Skeletal muscle cell (primary cell): ENCODE data around the gene AKR1C3.
"Not testable (repeated sequence)": the region's sequence is repeated elsewhere in the genome, so short reads cannot be mapped to it uniquely, and the experiment has no call there.

Experiments
- DNase-seq: peaks from one replicate; pipeline ENCODE4 v3.0.0-alpha.2; 2010; ENCODE audit warnings: low read depth
- H3K4me3 ChIP-seq: 2 replicates; pipeline ENCODE4 v1.5.1; 2011; ENCODE audit warnings: low read depth, mild to moderate bottlenecking, control low read depth, low read length, moderate library complexity

Gene AKR1C3

DNA sequence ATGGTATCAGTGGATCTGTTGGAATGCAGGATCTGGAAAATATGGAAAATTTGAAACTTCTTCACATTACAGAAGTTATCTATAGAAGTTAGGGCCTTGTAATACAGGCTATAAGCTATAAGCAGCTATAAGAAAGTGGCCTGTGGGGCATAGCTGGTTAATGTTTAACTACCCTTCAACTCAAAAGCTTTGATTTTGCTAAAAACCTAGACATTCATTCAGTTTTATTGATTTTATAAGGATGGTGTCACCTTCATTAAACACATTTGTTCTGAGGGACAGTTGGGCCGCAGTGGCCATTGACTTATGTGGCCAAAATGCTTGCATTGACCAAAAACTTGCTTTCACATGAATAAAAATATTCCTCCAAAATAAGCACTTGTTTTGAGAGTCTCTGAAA, 13.1 kb upstream of the AKR1C3 start:
- no peak overlapping the region for H3K4me3 ChIP-seq
- no peak for DNase-seq

- DNase-seq: no peak
- no peak overlapping the region for H3K4me3 ChIP-seq
Measured at GRCh38 chr10:5088703-5089261, 5.4 kb upstream of the AKR1C3 start.

DNA sequence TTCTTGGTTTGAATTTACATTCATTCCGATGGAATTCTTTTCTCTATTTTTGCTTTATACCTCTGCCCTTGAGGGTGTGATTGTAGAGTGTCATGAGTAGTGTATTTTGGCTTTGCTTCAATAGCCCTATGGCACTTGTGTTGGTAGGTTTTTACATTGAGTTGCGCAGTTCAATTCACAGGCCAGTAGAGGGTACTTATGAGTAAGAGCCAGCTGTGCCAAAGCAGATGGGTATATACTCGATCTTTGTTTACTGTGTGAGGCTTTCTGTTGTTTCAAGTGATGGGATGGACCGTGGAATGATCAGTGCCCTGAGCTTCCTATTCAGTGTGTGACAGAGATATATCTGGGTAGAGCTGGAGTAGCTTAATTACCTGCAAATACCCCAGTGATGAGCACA, 4.3 kb upstream of the AKR1C3 start:
- no peak overlapping the region for H3K4me3 ChIP-seq
- no peak for DNase-seq

DNA sequence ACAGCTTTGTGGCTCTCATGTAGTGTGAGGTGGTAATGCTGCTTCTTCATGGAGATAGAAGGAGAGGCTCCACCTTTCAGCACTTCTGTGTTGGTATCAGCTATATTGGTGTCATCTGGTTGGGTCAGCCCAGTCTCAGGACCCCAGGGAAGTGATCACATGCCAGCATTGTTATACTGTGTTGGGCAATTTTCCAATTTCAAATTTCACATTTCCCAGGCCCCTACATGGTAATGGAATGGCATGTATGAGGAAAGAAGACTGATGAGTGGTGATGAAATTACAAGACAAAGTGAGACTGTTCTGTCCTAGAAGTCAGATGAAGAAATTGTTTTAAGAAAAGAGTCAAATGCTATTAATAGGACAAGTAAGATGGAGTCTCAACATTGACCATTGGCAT, 3.7 kb upstream of the AKR1C3 start:
- no peak overlapping the region for H3K4me3 ChIP-seq
- DNase-seq: peak; percentile 41

DNA sequence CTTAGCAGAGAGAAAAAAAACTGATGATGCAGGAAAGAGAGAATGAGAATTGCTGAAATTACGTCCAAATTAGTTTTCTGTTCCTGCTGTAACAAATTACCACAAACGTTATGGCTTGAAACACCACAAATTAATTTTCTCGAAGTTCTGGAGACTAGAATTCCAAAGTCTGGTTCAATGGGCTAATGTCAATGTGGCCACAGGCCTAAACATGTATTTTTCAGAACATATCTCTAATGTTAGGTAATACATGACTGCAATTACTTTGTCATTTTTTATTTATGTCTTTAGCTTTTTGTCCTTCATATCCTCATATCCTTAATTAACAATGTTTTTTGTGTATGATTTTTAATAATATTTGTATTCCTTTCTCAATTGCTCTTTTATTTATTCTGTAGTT, 3.0 kb upstream of the AKR1C3 start:
- DNase-seq: no peak
- no peak overlapping the region for H3K4me3 ChIP-seq

- DNase-seq: no peak
- H3K4me3 ChIP-seq: no peak overlapping the region
Measured at GRCh38 chr10:5092375-5092774, 1.8 kb upstream of the AKR1C3 start.

DNA sequence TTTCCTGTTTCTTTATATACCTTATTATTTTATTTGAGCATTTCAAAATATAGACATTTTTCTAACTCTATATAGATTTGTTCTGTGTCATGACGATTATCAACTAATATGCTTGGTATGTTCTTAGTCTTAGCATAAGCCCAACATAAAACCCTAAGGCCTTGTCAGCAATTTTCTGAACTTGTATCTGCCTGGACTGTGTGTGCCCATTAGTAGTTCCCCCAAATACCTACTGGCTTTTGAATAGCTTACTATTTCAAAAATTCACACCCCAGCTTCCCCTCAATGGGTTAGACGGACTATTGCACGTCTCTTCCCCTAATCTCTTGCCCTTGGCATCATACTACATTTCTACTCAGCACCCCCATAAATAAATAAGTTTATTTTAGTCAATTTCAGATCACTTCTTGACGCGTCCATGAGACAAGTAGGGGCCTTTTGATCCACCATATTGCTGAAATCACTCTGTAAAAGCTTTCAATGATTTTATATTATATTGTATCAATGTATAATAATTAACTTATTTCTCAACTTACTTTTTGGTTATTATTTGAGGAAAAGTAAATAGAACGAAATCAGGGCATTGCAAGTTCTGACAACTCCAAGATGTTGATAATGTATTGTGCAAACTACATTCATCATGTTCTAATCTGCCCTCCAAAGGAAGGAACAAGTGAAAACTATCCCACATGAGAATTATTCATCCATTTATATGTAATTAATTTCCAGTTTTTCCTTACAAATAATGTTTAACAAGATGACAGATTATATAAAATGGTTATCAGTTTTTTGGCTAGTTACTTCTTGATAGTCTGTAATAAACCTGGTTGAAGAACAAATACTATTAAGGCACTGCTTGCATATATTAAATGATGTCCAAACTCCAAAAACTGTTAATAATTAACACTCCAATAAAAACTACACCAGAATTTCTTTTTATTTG, 1.1 kb upstream of the AKR1C3 start:
- H3K4me3 ChIP-seq: no peak overlapping the region
- no peak for DNase-seq

DNA sequence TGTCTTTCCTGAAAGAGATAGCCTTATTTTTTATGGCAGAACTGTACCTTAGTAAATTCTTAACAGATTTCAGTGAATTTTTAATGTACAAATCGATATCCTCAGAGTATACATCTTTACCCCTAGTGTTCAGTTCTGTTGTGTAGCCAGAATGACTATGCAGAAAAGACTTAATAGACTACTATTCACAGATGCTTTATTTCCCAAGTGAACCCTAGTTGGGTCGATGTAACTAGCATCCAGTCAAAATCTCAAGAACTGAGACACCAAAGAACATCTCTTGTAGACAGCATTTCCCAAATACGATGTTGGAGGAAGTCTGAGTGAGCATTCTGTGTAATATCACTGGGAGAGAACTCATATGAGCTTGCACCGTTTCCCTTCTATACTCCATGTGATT, 1.5 kb downstream of the AKR1C3 start:
- DNase-seq: no peak
- H3K4me3 ChIP-seq: no peak overlapping the region

- DNase-seq: no peak
- H3K4me3 ChIP-seq: no peak overlapping the region
Measured at GRCh38 chr10:5096108-5096507, 1.9 kb downstream of the AKR1C3 start.

- H3K4me3 ChIP-seq, DNase-seq: not testable (repeated sequence)
Measured at GRCh38 chr10:5102479-5102878, 8.3 kb downstream of the AKR1C3 start.

DNA sequence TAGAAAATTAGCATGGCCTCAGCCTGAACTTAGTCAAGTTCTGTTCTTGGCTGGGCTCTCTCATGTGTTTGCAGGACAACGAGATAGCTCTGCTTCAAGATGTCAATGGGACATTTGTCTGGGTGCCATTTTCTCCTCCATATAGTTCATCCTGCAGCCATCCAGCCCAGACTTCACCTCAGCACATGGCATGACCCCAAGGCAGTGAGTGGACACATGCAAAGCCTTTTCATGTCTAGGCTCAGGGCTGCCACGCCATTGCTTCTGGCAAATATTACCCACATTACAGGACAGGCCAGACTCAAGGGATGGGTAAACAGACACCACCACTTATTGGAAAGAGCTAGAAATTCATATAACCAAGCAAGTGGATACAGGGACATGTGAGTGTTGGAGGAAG, 9.3 kb downstream of the AKR1C3 start:
- no peak overlapping the region for H3K4me3 ChIP-seq
- DNase-seq: no peak

GRCh38 chr10:5105626-5106025, 11.4 kb downstream of the AKR1C3 start:
- DNase-seq: no peak
- no peak overlapping the region for H3K4me3 ChIP-seq

DNA sequence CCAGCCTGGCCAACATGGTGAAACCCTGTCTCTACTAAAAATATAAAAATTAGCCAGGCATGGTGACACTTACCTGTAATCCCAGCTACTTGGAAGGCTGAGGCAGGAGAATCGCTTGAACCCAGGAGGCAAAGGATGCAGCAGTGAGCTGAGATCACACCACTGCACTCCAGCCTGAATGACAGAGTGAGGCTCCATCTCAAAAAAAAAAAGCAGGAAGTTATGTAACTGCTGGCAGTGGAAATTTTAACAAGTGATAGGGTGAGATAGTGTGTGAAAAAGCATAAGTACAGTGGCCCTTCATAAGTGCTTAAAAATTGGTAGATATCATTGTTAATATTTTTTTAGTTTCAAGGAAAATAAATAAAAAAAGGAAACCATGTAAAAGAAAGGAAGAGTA, 12.3 kb downstream of the AKR1C3 start:
- H3K4me3 ChIP-seq: no peak overlapping the region
- DNase-seq: no peak

- H3K4me3 ChIP-seq: no peak overlapping the region
Measured at GRCh38 chr10:5107860-5108526, 13.8 kb downstream of the AKR1C3 start.

GRCh38 chr10:5108658-5109416, 14.6 kb downstream of the AKR1C3 start:
- no peak for DNase-seq
- H3K4me3 ChIP-seq: no peak overlapping the region

More at GRCh38 chr10:5107860-5108526, 13.8 kb downstream of the AKR1C3 start:
- DNase-seq: no peak

- DNase-seq, H3K4me3 ChIP-seq: not testable (repeated sequence)
Measured at GRCh38 chr10:5109861-5110260, 15.6 kb downstream of the AKR1C3 start.

GRCh38 chr10:5116621-5117020, 22.4 kb downstream of the AKR1C3 start:
- H3K4me3 ChIP-seq: no peak overlapping the region
- DNase-seq: no peak

DNA sequence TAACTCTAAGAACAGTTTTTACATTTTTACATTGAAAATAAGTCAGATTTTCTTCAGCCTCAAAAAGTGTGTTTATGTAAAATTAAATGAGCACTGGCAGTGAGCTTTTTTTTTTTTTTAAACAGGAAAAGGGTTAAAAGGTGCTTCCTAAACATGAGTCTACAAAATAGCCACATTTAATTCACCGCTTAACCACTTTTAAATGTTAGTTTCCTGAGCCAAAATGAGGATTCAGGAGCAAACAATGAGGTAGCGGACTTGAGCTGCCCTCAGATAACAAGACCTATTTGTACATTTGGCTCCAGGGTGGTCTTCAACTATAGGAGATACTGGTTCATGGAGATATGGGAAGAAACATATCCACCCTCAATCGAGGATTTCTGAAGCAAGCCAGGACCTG, 22.8 kb downstream of the AKR1C3 start:
- no peak overlapping the region for H3K4me3 ChIP-seq
- DNase-seq: no peak

GRCh38 chr10:5119997-5120396, 25.8 kb downstream of the AKR1C3 start:
- DNase-seq, H3K4me3 ChIP-seq: not testable (repeated sequence)

DNA sequence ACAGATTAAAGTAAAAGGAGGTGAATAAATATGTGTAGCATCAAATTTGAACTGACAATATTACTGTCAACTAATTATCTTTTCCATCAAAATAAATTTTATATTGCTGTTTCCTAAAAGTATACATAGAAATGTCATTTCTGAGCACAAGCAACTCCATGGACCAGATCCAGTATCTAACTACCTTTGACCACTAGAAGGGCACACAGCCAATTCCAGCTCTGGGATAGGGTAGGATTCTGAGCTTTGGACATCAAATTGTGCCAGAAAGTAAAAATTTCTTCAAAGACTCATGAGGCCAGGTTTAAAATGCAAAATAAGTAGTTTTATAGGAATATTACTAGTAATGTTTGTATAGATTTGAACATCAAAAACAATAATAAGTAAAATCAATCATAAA, 29.7 kb downstream of the AKR1C3 start:
- no peak overlapping the region for H3K4me3 ChIP-seq
- no peak for DNase-seq
